ENCODE data around the gene CSRP2. TPM values are rescaled to one million over a fixed set of nuclear protein-coding genes. Genes with fewer than 3 reads are reported as not detected.

Gene CSRP2
- polyA plus RNA-seq, 1 donor from 2014 or later: 67.2 TPM

- Histone ChIP-seq H3K79me2 (replicated peaks; ENCODE audit: insufficient read depth, low read length) (peaks cover 11% of the 10 kb centered on the region), H3F3A (ENCODE audit: insufficient read depth, low read length, poor library complexity, severe bottlenecking) (no peaks in the 10 kb centered on the region), H3K9ac (ENCODE audit: low read length) (peak overlapping the region; percentile 41), H4K20me1 (ENCODE audit: insufficient read depth) (no peaks in the 10 kb centered on the region), H3K9me2 (ENCODE audit: insufficient read depth, low read length) (no peaks in the 10 kb centered on the region), H3K4me3 (ENCODE audit: low read length) (peak overlapping the region; percentile 35), H3K9me3 (ENCODE audit: low read length) (no peaks in the 10 kb centered on the region), H3K27ac (ENCODE audit: low read length) (peak overlapping the region; percentile 54), H3K36me3 (ENCODE audit: insufficient read depth, low read length) (no peaks in the 10 kb centered on the region), H3K4me2 (ENCODE audit: low read length) (no peak overlapping the region), H3K27me3 (ENCODE audit: insufficient read depth, low read depth, low read length) (no peaks in the 10 kb centered on the region), H2AFZ (ENCODE audit: low read depth, low read length) (peak overlapping the region; percentile 52)
- no peak for TF ChIP-seq POLR2AphosphoS5 (IDR thresholded peaks at IDR 0.05)
- no peak for TF ChIP-seq MXI1 (conservative IDR thresholded peaks at IDR 0.05; ENCODE audit: poor library complexity, severe bottlenecking)
- no peak for TF ChIP-seq CTCF (IDR thresholded peaks at IDR 0.05; ENCODE audit: poor library complexity, severe bottlenecking)
- no peak for TF ChIP-seq RAD21 (conservative IDR thresholded peaks at IDR 0.05)
- no peak for TF ChIP-seq EP300 (conservative IDR thresholded peaks at IDR 0.05; ENCODE audit: poor library complexity, severe bottlenecking)
- TF ChIP-seq EZH2 (IDR thresholded peaks at IDR 0.05; ENCODE audit: borderline replicate concordance, insufficient read depth, low read length, poor library complexity, severe bottlenecking): no peak
- TF ChIP-seq REST (IDR thresholded peaks at IDR 0.05; ENCODE audit: borderline replicate concordance): no peak
- no peak for TF ChIP-seq SMC3 (conservative IDR thresholded peaks at IDR 0.05; ENCODE audit: poor library complexity)
- TF ChIP-seq TAF1 (IDR thresholded peaks at IDR 0.05; ENCODE audit: low read depth): no peak
These were observed 12.7 kb downstream of the CSRP2 start for GRCh38 chr12:76866151-76866567.

GRCh38 chr12:76864791-76865400 lies 13.9 kb downstream of the CSRP2 start:
- H3K4me2 ChIP-seq (ENCODE audit: low read length): no peak overlapping the region
- no peaks in the 10 kb centered on the region for H3K9me3 ChIP-seq (ENCODE audit: low read length)
- no peak overlapping the region for H3K4me3 ChIP-seq (ENCODE audit: low read length)
- TF ChIP-seq EP300 (conservative IDR thresholded peaks at IDR 0.05; ENCODE audit: poor library complexity, severe bottlenecking) (no peak), MXI1 (conservative IDR thresholded peaks at IDR 0.05; ENCODE audit: poor library complexity, severe bottlenecking) (no peak), POLR2AphosphoS5 (IDR thresholded peaks at IDR 0.05) (no peak), SMC3 (conservative IDR thresholded peaks at IDR 0.05; ENCODE audit: poor library complexity) (no peak), TAF1 (IDR thresholded peaks at IDR 0.05; ENCODE audit: low read depth) (no peak), EZH2 (IDR thresholded peaks at IDR 0.05; ENCODE audit: borderline replicate concordance, insufficient read depth, low read length, poor library complexity, severe bottlenecking) (no peak), REST (IDR thresholded peaks at IDR 0.05; ENCODE audit: borderline replicate concordance) (no peak), CTCF (IDR thresholded peaks at IDR 0.05; ENCODE audit: poor library complexity, severe bottlenecking) (no peak), RAD21 (conservative IDR thresholded peaks at IDR 0.05) (no peak)
- H2AFZ ChIP-seq (ENCODE audit: low read depth, low read length): no peak overlapping the region
- H4K20me1 ChIP-seq (ENCODE audit: insufficient read depth): no peaks in the 10 kb centered on the region
- H3K79me2 ChIP-seq (replicated peaks; ENCODE audit: insufficient read depth, low read length): peaks cover 6% of the 10 kb centered on the region
- H3K9me2 ChIP-seq (ENCODE audit: insufficient read depth, low read length): no peaks in the 10 kb centered on the region
- no peak overlapping the region for H3K9ac ChIP-seq (ENCODE audit: low read length)
- no peaks in the 10 kb centered on the region for H3K27me3 ChIP-seq (ENCODE audit: insufficient read depth, low read depth, low read length)
- H3K36me3 ChIP-seq (ENCODE audit: insufficient read depth, low read length): no peaks in the 10 kb centered on the region
- H3K27ac ChIP-seq (ENCODE audit: low read length): no peak overlapping the region
- H3F3A ChIP-seq (ENCODE audit: insufficient read depth, low read length, poor library complexity, severe bottlenecking): no peaks in the 10 kb centered on the region
